Liver (tissue), 9 donors: ENCODE results near the gene FRMD4A. TPM values are rescaled to one million over a fixed set of nuclear protein-coding genes. Genes with fewer than 3 reads are reported as not detected.

ENCODE experiments used
- DNase-seq: peaks from one replicate; pipeline ENCODE4 v3.0.0-alpha.2; 2017; ENCODE audit warnings: low spot score
- H3K27ac ChIP-seq, 2 donors: one replicate each; pipeline ENCODE4 v1.7.0; 2013; ENCODE audit warnings: inconsistent platforms in 2 of 2, low read length in 2 of 2, control low read depth in 1 of 2, low read depth in 1 of 2, mild to moderate bottlenecking in 1 of 2
- H3K27me3 ChIP-seq, 4 donors: one replicate each; pipeline versions ENCODE4 v1.6.1 to v1.7.0; 2013; ENCODE audit warnings: low read length in 3 of 4, inconsistent platforms in 1 of 4, mild to moderate bottlenecking in 1 of 4, moderate library complexity in 1 of 4; ENCODE audit not compliant: control insufficient read depth in 4 of 4, insufficient read depth in 4 of 4
- H3K36me3 ChIP-seq, 4 donors: one replicate each; pipeline versions ENCODE4 v1.6.1 to v1.7.0; 2013; ENCODE audit warnings: low read length in 3 of 4, mild to moderate bottlenecking in 3 of 4, low read depth in 1 of 4, moderate library complexity in 1 of 4; ENCODE audit not compliant: control insufficient read depth in 4 of 4, insufficient read depth in 3 of 4
- H3K4me1 ChIP-seq, 4 donors: one replicate each; pipeline versions ENCODE4 v1.6.1 to v1.7.0; 2013; ENCODE audit warnings: low read length in 3 of 4, mild to moderate bottlenecking in 3 of 4, moderate library complexity in 1 of 4; ENCODE audit not compliant: control insufficient read depth in 4 of 4, insufficient read depth in 4 of 4
- H3K4me3 ChIP-seq, 3 donors: one replicate each; pipeline versions ENCODE4 v1.6.1 to v1.7.0; 2013; ENCODE audit warnings: low read length in 3 of 3, control low read depth in 1 of 3, low read depth in 1 of 3, mild to moderate bottlenecking in 1 of 3
- H3K9ac ChIP-seq, 2 donors: one replicate each; pipeline ENCODE4 v1.7.0; 2013; ENCODE audit warnings: low read length in 2 of 2, mild to moderate bottlenecking in 2 of 2, moderate library complexity in 2 of 2, control low read depth in 1 of 2, low read depth in 1 of 2
- H3K9me3 ChIP-seq, 4 donors: one replicate each; pipeline versions ENCODE4 v1.6.1 to v1.7.0; 2013; ENCODE audit warnings: low read length in 3 of 4; ENCODE audit not compliant: control insufficient read depth in 4 of 4
- ATF3 ChIP-seq: IDR thresholded peaks from 2 replicates; pipeline ENCODE4 v1.6.1; 2016; ENCODE audit warnings: antibody characterized with exemption
- CTCF ChIP-seq: fragments of 150-350 bp; IDR thresholded peaks from 2 replicates; pipeline ENCODE4 v1.5.1; 2017; ENCODE audit warnings: improper control_type of control experiment, low read depth, low read length; ENCODE audit not compliant: missing input control
- EGR1 ChIP-seq, 2 donors: IDR thresholded peaks; 2 replicates each; pipeline ENCODE4 v1.6.1; 2016 to 2018; ENCODE audit warnings: antibody characterized with exemption in 2 of 2, low read depth in 2 of 2
- FOXA1 ChIP-seq: IDR thresholded peaks from 2 replicates; pipeline ENCODE4 v1.6.1; 2016; ENCODE audit warnings: antibody characterized with exemption
- FOXA2 ChIP-seq: IDR thresholded peaks from 2 replicates; pipeline ENCODE4 v1.6.1; 2016; ENCODE audit warnings: antibody characterized with exemption
- GABPA ChIP-seq, 2 donors: IDR thresholded peaks in 1 of 2; conservative IDR thresholded peaks in 1 of 2; 2 replicates each; pipeline ENCODE4 v1.6.1; 2016; ENCODE audit warnings: antibody characterized with exemption in 2 of 2, mild to moderate bottlenecking in 1 of 2, moderate library complexity in 1 of 2
- HNF4A ChIP-seq, 2 donors: conservative IDR thresholded peaks; 2 replicates each; pipeline ENCODE4 v1.6.1; 2016; ENCODE audit warnings: antibody characterized with exemption in 2 of 2, mild to moderate bottlenecking in 2 of 2
- JUND ChIP-seq, 2 donors: IDR thresholded peaks; 2 replicates each; pipeline ENCODE4 v1.6.1; 2016; ENCODE audit warnings: antibody characterized with exemption in 2 of 2
- MAX ChIP-seq: IDR thresholded peaks from 2 replicates; pipeline ENCODE4 v1.6.1; 2016; ENCODE audit warnings: antibody characterized with exemption
- NR2F2 ChIP-seq: IDR thresholded peaks from 2 replicates; pipeline ENCODE4 v1.6.1; 2016; ENCODE audit warnings: antibody characterized with exemption
- RAD21 ChIP-seq, 2 donors: IDR thresholded peaks; 2 replicates each; pipeline ENCODE4 v1.6.1; 2016; ENCODE audit warnings: antibody characterized with exemption in 2 of 2, mild to moderate bottlenecking in 2 of 2
- REST ChIP-seq: IDR thresholded peaks from 2 replicates; pipeline ENCODE4 v1.6.1; 2016; ENCODE audit warnings: antibody characterized with exemption, mild to moderate bottlenecking
- RXRA ChIP-seq, 2 donors: IDR thresholded peaks; 2 replicates each; pipeline ENCODE4 v1.6.1; 2017 to 2018; ENCODE audit warnings: antibody characterized with exemption in 2 of 2, mild to moderate bottlenecking in 1 of 2
- SP1 ChIP-seq: IDR thresholded peaks from 2 replicates; pipeline ENCODE4 v1.6.1; 2018; ENCODE audit warnings: antibody characterized with exemption, mild to moderate bottlenecking
- TAF1 ChIP-seq: conservative IDR thresholded peaks from 2 replicates; pipeline ENCODE4 v1.6.1; 2016; ENCODE audit warnings: antibody characterized with exemption, mild to moderate bottlenecking
- YY1 ChIP-seq: IDR thresholded peaks from 2 replicates; pipeline ENCODE4 v1.6.1; 2016; ENCODE audit warnings: antibody characterized with exemption, mild to moderate bottlenecking
- ZBTB33 ChIP-seq: IDR thresholded peaks from 2 replicates; pipeline ENCODE4 v1.6.1; 2016; ENCODE audit warnings: antibody characterized with exemption
- WGBS: extraction: QIAGEN DNeasy Blood & Tissue Kit; methylation state at CpG from one replicate; pipeline ENCODE4 v1.1.7; 2013; 5-methylcytosine and 5-hydroxymethylcytosine counted together
- polyA plus RNA-seq, 2 donors: library from polyadenylated mRNA; stranded (reverse) in 1 of 2; unstranded in 1 of 2; fragments of 200-250 nt in 1 of 2; fragments of >200 nt in 1 of 2; fragmentation: Nextera tagmentation in 1 of 2; extraction: Ambion mirVana in 1 of 2; gene quantifications; one replicate each; pipeline versions ENCODE4 v1.2.1 to v1.2.3, GENCODE V29; 2013 to 2015
- total RNA-seq, 2 donors: library from RNA; depleted of rRNA; stranded (reverse); fragments of >200 nt; gene quantifications; one replicate each; pipeline ENCODE4 v1.2.3, GENCODE V29; 2014
- donor health status: healthy.
- donor health status: healthy.
- donor health status: healthy.
- donor health status: healthy.
- donor health status: healthy.

Gene FRMD4A
- total and polyA plus RNA-seq, 4 donors: 8.2 to 34.3 (median 13.1) TPM

- no peak for DNase-seq
- 85% methylated on average over 6 of the region's 6 CpGs for WGBS
- no peak overlapping the region for H3K4me3 ChIP-seq
- TF ChIP-seq JUND (IDR thresholded peaks at IDR 0.05) (no peak), MAX (no peak), RXRA (IDR thresholded peaks at IDR 0.05) (no peak), REST (no peak), ATF3 (no peak), TAF1 (no peak), CTCF (no peak)
- no peaks in the 10 kb centered on the region for H3K4me1 ChIP-seq
- H3K36me3 ChIP-seq: no peaks in the 10 kb centered on the region
- H3K9ac ChIP-seq: no peak overlapping the region
- no peaks in the 10 kb centered on the region for H3K27me3 ChIP-seq
- H3K27ac ChIP-seq: no peak overlapping the region
- H3K9me3 ChIP-seq: no peaks in the 10 kb centered on the region
Observed at GRCh38 chr10:14126697-14127440, 203.9 kb downstream of the FRMD4A start.

- Histone ChIP-seq H3K9ac (no peak overlapping the region), H3K27me3 (no peaks in the 10 kb centered on the region), H3K4me1 (no peaks in the 10 kb centered on the region), H3K36me3 (no peaks in the 10 kb centered on the region), H3K9me3 (no peaks in the 10 kb centered on the region), H3K4me3 (no peak overlapping the region), H3K27ac (no peak overlapping the region)
- 77% methylated on average over 6 of the region's 6 CpGs for WGBS
- DNase-seq: no peak
- TF ChIP-seq FOXA1 (no peak), ZBTB33 (no peak), JUND (IDR thresholded peaks at IDR 0.05) (no peak), NR2F2 (no peak), EGR1 (IDR thresholded peaks at IDR 0.05; ENCODE audit: low read depth in 2 of 2) (no peak), MAX (no peak), CTCF (no peak), HNF4A (conservative IDR thresholded peaks at IDR 0.05) (no peak), FOXA2 (no peak), RXRA (IDR thresholded peaks at IDR 0.05) (no peak), TAF1 (no peak), YY1 (no peak), RAD21 (IDR thresholded peaks at IDR 0.05) (no peak), REST (no peak), SP1 (no peak), GABPA (IDR thresholded peaks at IDR 0.05 in 1 of 2, conservative IDR thresholded peaks at IDR 0.05 in 1 of 2) (no peak)
Observed at GRCh38 chr10:14125564-14125963, 205.2 kb downstream of the FRMD4A start.
